ENCODE results near the gene RAPGEF1.

Gene RAPGEF1

DNA sequence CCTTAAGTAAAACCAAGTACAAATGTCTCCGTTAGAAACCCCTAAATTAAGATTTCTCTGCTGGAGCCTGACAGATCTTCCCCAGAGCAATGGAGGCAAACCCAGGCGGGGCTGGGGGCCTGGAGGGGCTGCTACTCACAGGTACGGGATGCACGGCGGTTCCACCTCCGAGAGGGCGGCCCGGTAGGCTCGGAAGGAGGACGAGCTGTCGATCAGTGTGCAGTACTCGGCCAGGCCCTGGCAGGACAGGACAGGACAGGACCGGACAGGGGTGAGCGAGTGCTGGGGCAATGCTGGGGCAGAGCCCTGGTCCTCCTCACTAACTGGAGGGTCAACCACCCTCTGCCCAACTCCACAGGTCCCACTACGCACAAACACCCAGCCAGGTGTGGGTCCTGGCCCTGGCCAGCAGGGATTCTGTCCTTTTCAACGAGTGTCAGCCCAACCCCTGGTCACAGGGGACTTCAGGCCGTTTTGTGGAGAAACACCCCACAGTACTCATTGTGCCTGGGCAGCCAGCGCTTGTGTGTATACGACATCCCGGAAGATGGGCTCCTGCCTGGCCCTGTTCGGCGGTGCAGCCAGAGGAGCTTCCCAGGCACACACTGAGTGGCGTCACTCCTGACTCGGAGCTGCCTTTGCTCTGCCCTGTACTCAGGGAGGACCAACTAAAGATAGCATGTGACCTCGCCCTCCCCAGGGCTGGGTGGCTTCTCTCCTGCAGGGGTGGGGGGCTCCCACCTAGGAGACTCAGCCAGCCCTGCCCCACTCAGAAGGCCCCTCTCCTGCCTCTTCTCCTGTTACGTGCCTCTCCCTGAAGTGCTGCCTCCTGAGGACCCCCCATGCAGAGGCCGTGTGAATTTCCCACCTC lies 157.2 kb downstream of the RAPGEF1 start:
- no peak for DNase-seq

DNA sequence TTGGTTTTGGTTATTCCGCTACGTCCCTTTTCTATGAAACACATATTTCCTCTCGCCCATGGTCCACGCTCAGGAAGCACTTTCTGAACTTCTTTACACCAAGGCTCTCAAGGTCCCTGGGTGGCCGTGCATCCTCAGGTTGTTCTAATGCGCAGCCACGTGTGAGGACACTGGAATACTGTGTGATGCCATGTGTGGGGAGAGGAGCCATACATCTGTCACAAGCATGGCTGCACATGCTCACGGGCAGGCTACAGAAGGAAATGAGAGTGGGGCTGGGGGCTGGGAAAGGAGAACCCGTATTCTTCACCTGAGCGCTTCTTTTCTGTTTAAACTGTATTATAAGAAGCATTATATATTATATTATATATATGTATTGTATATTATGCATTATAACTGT lies 157.8 kb downstream of the RAPGEF1 start:
- DNase-seq, result no peak

DNA sequence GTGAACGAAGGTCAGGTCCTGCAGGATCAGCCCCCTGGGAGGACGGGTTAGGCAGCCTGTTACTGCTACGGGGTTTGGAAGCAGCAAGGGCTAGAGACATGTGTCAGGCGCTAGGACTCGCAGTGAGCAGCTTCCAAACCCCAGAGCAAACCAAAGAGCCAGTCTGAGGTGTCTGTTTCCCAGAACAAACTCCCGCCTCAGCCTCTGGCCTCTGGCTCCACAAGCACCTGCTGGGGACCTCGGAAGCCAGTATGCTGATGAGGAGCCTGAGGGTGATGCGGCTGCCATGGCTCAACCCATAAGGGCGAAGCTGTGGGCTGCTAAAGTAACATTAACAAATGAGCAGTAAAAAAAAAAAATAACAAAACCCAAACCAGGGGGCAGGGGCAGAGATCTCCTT lies 159.5 kb downstream of the RAPGEF1 start:
- no peak for DNase-seq

DNA sequence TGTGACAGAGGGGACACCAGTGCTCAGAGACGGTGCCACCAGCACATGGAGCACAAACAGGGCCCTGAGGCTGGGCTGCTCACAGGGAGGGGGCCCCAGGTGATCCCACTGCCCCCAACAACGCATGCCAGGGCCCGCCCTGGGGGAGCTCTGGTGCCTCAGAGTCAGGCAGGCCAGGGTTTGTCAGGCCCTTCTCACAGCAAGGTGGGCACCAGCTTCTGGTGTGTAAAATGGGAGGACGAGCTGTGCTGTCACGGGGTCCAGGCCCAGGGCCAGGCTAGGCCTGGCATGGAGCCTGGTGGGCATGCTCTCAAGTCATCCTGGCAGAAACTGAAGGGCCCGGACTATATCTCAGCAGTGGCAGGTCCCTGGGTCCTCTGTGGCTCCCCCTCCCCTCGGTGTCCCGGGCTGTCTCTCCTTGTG lies 160.1 kb downstream of the RAPGEF1 start:
- DNase-seq, result no peak

DNA sequence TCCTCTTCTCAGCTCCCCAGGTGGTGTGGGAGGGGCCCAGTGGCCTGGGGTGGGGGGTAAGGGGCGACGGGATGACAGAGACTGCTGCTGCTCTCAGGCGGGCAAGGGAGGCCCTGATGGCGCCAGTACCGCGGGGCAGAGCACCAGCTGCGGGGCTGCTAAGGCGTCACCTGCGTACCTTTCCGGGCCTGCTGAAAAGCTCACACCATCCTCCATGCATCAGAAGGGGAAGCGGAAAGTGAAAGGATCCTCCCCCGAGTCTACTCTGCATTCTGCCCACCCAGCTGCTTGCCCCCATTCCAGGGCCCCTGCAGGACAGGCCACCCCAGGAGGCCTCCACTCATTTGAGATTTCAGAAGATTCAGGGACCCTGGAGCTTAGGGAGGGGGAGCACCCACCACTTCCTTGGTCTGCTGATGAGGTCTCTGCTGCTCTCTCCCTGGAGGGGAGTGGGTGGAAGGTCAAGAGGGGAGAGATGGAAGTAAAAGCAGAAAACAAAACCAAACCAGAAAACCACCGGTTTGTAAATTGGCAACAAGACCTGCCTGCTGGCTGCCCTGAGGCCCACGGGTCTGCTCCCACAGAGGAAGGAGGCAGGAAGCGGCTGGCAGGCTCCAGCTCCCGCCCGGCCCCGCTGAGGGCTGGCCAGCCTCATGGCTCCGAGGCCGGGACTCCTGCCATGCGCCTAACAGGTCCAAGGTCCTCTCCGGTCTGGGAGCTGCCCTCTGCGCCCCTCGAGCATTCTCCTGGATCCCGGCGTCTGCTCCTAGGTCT lies 161.0 kb downstream of the RAPGEF1 start:
- peak in 2 of 4 experiments; percentile 25 to 52 for DNase-seq

DNA sequence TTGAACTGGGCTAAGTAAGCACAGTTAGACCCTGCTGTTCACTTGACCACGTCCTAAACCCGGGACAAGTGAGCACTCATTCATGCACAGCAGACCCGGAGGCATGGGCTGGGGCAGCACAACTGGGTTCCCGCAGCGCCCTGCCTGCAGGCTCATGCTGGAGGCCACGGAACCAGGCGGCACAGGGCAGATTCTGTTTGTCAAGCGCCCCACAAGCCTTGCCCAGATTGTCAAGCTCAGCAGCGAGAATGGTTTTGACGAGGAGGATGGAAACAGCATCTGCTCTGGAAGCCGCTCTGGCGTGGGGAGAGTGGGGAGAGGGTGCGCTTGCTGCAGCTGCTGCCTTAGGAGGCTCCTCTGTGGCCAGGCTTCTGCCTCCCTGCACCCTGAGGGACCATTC lies 161.9 kb downstream of the RAPGEF1 start:
- no peak for DNase-seq

DNA sequence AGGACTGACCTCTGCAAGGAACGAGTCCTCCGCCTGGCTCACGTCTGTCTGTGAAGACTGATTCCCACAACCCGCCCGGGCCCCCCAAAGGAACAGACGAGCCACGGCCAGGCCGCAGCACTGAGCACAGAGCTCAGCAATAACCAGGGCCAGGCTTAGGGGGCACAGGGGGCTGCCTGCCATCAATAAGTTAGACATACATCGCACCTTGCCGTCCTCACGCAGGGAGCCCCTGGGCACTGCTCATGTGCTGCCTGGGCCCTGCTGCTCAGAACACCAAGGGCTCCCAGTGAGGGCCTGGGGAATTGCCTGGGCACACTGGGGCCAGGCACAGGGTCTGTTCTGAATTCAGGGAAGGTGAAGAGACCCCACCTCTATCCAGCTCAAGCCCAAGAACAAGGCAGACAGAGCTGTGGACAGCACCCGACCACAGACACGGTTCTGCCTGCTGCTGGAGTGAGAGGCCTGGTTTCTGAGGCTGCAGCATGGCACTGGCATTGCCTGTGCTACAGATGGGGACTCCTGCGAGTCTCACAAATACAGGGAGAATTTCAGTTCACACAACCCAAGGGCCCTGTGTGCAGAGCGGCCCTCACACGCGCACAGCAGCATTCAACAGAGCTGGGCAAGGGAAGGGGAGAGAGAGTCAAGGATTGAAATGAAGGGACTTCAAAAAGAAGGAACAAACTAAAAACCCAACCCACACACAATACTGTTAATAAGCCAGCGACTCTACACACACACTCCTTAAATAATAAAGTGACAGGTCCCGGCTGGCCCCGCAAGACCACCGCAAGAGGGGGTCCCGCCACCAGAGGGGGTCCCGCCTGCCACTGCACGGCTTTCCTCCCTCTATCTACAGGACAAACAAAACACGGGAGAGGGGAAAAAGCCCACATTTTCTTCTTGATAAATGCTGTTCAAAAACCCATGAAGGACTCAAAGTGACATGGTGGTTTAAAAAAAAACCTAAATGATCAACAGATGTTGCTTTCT lies 162.6 kb downstream of the RAPGEF1 start:
- no peak for DNase-seq

DNA sequence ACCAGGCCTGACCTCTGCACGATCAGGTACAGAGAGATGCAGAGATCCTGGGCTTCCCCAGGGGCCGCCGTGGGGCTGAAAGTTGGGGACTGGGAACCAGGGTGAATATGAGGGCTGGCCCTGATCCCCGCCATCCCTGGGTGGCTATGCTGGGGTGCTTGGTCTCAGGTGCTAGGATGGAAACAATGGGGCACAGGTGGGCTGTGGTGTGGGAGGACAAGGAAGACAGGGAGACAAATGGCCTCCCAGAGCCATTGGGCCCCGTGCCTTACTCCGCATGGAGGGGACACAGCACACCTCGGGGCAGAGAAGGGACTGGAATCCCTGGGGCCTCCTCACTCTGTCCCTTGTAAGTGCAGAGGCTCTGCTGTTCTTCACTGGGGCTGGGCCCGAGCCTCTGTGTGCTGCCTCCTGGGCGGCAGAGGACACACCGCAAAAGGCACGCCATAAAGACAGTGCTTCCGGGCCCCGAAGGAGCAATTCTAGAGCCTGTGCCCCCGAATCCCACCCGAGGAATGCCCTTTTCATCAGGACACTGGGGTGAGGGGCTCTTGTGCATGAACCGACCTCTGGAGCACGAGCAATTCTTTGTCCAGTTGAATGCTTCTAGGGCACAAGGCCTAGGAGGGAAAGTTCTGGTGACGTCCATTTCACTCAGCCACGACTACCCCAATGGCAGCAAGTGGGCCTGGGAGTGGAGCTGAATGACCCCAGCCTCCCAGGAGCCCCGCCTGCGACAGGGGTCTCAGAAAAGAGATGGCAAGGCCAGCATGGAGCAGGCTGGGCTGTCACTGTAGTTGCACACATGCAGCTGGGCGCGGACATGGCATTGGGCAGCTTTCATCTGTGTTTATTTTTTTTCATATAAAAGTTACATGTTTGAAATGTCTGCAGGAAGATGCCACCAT lies 163.7 kb downstream of the RAPGEF1 start:
- DNase-seq, result no peak

DNA sequence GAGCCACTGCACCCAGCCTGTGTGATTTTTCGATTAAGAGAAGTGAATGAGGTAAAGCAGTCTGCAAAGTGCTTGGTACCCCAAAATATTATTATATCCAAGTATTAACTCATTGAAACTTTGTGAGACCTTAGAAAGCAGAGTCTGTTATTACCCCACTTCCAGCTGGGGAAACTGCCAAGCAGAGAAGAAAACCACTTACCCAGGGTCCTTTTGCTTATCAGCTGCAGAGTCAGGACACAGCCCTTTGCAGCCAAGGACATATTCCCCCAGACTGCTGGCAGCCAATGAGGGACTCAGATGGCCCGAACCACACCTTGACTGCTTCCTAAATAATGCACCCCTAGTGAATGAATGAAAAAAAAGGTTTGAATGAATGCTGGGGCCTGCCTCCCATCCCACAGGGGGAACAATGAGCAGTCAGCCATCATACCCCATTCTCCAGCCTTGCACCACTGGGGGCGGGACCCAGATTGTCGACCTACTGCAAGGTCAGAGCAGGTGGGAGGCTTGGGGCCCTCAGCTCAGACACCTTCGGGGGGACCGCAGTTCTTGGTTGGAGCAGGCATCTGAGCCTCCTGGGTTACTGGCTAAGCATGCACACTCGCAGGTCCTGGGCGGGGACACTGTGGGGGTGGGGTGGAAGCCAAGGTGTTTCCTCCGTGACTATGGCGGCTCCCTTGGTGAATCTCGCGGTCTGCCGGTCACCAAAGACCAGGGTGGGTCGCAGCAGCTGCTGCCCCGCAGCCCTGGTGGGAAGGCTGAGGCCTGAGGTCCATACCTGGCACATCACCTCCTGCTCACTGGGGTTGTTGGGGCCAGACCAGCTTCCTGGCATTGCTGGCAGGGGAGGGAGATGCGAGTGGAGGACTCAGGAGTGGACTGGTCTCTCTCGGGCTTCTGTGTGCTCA lies 164.9 kb downstream of the RAPGEF1 start:
- DNase-seq, result no peak

DNA sequence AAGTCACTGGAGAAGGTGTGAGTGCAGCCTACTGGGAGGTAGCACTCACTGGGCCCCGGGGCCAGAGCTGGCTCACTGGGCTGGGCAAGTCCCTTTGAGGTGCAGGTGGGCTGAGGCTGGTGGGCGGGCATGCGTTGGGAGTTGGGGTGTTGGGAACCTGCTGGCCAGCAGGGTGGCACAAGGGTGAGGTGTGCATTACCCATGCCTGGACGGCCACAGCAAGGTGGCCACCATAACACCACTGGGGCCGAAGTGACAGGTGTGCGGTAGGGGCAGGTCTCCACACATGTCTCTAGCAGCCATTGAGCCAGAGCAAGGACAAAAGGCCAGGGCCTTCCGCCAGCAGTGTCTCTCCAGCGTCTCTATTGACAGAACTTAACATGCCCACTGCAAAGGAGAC lies 172.0 kb downstream of the RAPGEF1 start:
- DNase-seq, result no peak

DNA sequence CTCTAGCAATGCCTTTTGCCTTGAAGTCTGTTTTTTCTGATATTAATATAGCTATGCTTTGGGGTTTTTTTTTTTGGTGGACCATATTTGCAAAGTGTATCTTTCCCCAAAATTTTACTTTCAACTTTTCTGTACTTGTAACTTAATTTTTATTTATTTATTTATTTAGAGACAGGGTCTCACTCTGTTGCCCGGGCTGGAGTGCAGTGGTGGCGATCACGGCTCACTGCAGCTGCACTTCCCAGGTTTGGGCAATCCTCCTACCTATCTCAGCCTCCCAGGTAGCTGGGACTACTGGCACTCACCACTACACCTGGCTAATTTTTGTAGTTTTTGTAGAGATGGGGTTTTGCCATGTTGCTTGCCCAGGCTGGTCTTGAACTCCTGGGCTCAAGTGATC lies 173.7 kb downstream of the RAPGEF1 start:
- no peak for DNase-seq

DNA sequence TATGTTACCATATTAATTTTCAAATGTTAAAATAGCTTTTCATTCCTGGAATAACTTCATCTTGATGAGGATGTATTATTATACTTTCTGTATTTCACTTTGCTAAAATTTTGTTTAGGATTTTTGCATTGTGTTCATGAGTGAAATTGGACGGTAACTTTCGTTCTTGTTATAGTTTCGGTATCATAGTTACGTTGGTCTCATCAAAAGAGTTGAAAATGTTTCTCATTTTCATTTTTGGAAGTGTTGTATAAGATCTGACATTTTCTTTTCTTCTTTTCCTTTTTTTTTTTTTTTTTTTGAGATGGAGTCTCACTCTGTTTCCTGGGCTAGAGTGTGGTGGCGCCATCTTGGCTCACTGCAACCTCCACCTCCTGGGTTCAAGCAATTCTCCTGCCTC lies 174.5 kb downstream of the RAPGEF1 start:
- DNase-seq, result no peak

DNA sequence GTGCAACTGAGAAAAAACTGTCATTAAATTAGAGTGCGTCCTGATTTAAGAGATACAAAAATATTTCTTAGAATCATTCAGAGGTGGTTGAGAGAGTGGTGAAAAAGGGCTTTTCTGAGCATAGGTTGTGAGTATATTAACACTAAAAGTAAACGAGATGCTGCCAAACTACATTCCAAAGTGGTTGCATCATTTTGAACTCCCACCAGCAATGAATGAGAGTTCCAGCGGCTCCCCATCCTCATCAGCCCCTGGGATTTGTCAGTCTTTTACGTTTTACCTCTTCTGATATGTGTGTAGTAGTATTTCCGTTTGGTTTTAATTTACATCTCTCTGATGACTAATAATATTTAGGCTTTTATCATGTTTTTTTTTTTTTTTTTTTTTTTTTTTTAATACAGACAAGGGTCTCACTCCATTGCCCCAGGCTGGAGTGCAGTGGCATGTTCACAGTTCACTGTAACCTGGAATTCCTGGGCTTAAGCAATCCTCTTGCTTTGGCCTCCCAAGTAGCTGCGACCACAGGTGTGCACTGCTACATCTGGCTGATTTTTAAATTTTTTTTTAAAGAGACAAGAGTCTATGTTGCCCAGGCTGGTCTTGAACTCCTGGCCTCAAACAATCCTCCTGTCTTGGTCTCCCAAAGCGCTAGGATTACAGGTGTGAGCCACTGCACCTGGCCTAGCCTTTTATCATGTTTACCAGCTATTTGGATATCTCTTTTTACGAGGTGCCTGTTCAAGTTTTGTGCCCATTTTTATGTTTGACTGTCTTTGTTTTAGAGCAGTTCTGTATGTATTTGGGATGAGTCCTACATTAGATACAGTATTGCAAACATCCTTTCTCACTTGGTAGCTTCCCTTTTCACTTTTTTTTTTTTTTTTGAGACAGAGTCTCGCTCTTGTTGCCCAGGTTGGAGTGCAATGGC lies 177.6 kb downstream of the RAPGEF1 start:
- no peak for DNase-seq

DNA sequence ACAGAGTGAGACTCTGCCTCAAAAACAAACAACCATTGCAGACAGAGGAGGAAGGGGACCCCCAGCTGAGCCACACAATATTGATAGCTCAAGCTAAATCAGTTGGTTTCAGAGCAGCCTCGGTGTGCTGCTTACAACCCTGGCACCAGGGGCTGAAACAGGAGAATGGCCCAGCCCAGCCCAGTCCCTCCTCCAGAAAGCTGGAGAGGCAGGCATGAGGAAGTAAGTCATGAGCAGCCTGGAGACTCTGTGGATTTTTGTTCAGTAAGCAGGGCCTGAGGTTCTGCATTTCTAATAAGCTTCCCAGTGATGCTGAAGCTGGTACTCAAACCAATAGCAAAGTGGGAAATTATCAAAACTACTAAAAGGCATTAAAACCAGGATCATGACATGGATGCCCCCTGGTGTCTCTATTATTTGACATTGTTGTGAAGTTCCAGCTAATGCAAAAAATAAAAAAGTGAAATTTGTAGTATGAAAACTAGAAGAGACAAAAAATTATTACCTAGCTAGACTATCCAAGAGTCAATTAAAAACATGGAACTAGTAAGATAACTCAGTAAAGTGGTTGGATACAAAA lies 180.4 kb downstream of the RAPGEF1 start:
- DNase-seq, result no peak

DNA sequence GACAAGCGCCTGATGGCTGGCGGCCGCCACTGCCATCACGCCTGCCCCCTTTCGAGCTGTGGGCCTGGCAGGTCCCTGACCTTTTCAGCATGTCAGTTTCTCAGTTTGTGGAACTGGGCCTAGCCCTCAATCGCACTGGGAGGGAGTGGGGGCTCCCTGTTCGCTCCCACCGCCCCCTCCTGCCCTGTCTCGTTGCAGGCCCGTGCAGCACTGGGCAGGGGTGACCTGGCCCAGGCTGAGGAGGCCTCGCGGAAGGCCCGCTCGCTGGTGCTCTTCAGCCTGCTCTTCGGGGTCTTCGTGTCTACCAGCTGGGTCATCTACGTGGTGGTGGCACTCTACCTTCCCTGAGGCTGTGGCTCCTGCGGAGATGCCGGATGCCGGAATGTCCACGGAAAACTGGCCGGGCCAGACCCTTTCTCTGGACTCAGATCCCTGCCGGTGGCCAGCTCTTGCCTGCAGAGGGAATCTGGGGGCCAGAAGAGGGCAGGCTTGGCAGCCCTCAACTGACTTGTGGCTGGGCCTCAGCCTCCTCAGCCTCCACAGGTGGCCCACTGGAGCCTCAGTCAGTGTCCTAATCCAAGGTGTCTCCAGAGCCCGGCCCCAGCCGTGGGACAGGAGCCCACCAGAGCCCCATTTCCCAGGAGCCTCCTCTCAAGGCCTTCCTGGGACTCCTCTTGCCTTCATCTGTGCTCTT lies 181.9 kb downstream of the RAPGEF1 start:
- DNase-seq, result no peak

DNA sequence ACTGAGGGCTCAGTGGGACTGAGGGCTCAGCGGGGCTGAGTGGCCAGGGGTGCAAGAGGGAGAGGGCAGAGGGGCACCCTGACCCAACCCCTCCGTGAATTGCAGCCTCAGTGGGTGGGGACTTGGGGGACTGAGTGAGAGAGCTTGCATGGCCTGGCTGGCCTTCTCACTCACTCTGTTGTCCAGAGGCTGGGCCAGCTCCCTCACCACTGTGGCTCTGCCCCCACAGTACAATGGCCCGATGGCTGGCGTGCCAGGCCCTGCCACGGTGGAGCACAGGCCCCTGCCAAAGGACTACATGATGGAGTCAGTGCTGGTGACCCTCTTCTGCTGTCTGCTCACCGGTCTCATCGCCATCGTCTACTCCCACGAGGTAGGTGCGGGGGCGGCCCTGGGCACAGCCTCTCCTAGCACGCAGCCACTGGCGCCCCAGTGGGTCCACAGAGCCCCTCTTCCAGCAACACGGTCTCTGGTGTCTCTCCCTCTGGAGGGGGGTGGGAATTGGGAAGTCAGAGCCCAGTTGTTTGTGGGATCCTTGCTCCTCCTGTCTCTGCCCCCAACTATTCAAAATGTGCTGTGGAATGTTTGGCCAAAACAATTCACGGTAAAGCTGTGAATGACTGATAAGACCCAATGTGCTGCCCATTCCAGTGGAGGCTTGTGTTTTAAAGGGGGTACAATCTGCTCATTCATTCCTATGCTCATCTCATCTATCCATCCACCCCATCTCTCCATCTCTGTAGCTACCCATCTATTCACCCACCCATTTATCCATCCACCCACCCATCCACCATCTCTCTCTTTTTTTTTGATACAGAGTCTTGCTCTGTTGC lies 183.8 kb downstream of the RAPGEF1 start:
- no peak for DNase-seq

DNA sequence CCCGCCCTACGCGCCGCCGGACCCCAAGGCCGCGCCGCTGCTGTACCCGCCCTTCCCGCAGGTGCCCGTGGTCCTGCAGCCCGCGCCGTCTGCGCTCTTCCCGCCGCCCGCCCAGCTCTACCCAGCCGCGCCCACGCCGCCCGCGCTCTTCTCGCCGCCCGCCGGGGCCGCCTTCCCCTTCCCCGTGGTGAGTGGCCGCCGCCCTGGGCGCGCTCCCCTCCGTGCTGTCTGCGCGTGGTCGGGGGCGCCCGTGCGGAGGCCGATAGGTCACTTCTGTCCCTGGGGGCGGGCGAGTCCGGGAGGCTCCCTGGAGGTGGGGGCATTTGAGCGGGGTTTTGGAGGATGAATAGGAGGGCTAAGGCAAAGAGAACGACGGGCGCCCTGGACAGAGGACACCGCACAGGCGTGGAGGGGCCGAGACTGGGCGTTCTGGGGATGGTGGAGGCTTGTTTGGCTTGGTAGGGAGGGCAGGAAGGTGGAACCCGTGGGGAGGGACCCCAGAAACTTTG lies 185.0 kb downstream of the RAPGEF1 start:
- no peak for DNase-seq
